ENCODE results near the gene LEFTY1. TPM values are rescaled to one million over a fixed set of nuclear protein-coding genes. Genes with fewer than 3 reads are reported as not detected.

Gene LEFTY1
- total RNA-seq, 1 donor, result not detected

GRCh38 chr1:225882694-225883615, 6.0 kb downstream of the LEFTY1 start:
- no peaks in the 10 kb centered on the region for H3K36me3 ChIP-seq (ENCODE audit: insufficient read depth, low read length)
- no peak for TF ChIP-seq CTCF (IDR thresholded peaks at IDR 0.05; ENCODE audit: extremely low read depth, low read depth, low read length)
- H3K4me3 ChIP-seq (ENCODE audit: insufficient read depth, low read length), result peak overlapping the region; percentile 99
- peak; percentile 97 for DNase-seq (ENCODE audit: insufficient read length, low spot score, missing footprints)
- peak overlapping the region; percentile 98 for H2AFZ ChIP-seq (ENCODE audit: low read length)
- peaks cover 22% of the 10 kb centered on the region for H3K4me1 ChIP-seq (ENCODE audit: insufficient read depth, low read length)
- peak overlapping the region; percentile 95 for H3K4me2 ChIP-seq (ENCODE audit: insufficient read depth, low read length)
- H4K20me1 ChIP-seq (ENCODE audit: insufficient read depth, low read length), result peaks cover 20% of the 10 kb centered on the region
- H3K79me2 ChIP-seq (ENCODE audit: insufficient read depth, low read length), result peaks cover 37% of the 10 kb centered on the region
- no peaks in the 10 kb centered on the region for H3K9me3 ChIP-seq (ENCODE audit: low read depth, low read length)
- peak overlapping the region; percentile 72 for H3K27ac ChIP-seq (ENCODE audit: low read depth, low read length)
- no peaks in the 10 kb centered on the region for H3K27me3 ChIP-seq (ENCODE audit: insufficient read depth, low read length)

GRCh38 chr1:225881959-225882693, 6.8 kb downstream of the LEFTY1 start, which contains the start of gene TMEM63A:
Gene TMEM63A, minus strand, starts transcription at chr1:225882380. Its CDS starts 4,800 bp downstream, at chr1:225877580.
- peak within 1 kb of the TSS; percentile 95 for H3K4me2 ChIP-seq (ENCODE audit: insufficient read depth, low read length)
- peak within 1 kb of the TSS; percentile 72 for H3K27ac ChIP-seq (ENCODE audit: low read depth, low read length)
- no peaks in the 10 kb centered on the region for H3K9me3 ChIP-seq (ENCODE audit: low read depth, low read length)
- peaks cover 43% of the 10 kb centered on the region for H3K79me2 ChIP-seq (ENCODE audit: insufficient read depth, low read length)
- TF ChIP-seq CTCF (IDR thresholded peaks at IDR 0.05; ENCODE audit: extremely low read depth, low read depth, low read length), result peak; percentile 23
- DNase-seq (ENCODE audit: insufficient read length, low spot score, missing footprints), result peak; percentile 100
- peak within 1 kb of the TSS; percentile 98 for H2AFZ ChIP-seq (ENCODE audit: low read length)
- H3K4me3 ChIP-seq (ENCODE audit: insufficient read depth, low read length), result peak within 1 kb of the TSS; percentile 99
- H3K4me1 ChIP-seq (ENCODE audit: insufficient read depth, low read length), result peaks cover 30% of the 10 kb centered on the region
- H3K36me3 ChIP-seq (ENCODE audit: insufficient read depth, low read length), result no peaks in the 10 kb centered on the region
- H4K20me1 ChIP-seq (ENCODE audit: insufficient read depth, low read length), result peaks cover 28% of the 10 kb centered on the region
- no peaks in the 10 kb centered on the region for H3K27me3 ChIP-seq (ENCODE audit: insufficient read depth, low read length)

GRCh38 chr1:225881081-225881958, 7.6 kb downstream of the LEFTY1 start:
- H3K36me3 ChIP-seq (ENCODE audit: insufficient read depth, low read length), result peaks cover 2% of the 10 kb centered on the region
- no peak for TF ChIP-seq CTCF (IDR thresholded peaks at IDR 0.05; ENCODE audit: extremely low read depth, low read depth, low read length)
- peak overlapping the region; percentile 72 for H3K27ac ChIP-seq (ENCODE audit: low read depth, low read length)
- no peaks in the 10 kb centered on the region for H3K9me3 ChIP-seq (ENCODE audit: low read depth, low read length)
- H3K4me1 ChIP-seq (ENCODE audit: insufficient read depth, low read length), result peaks cover 31% of the 10 kb centered on the region
- H3K4me3 ChIP-seq (ENCODE audit: insufficient read depth, low read length), result peak overlapping the region; percentile 99
- DNase-seq (ENCODE audit: insufficient read length, low spot score, missing footprints), result peak; percentile 93
- H2AFZ ChIP-seq (ENCODE audit: low read length), result peak overlapping the region; percentile 98
- H3K4me2 ChIP-seq (ENCODE audit: insufficient read depth, low read length), result peak overlapping the region; percentile 95
- no peaks in the 10 kb centered on the region for H3K27me3 ChIP-seq (ENCODE audit: insufficient read depth, low read length)
- peaks cover 28% of the 10 kb centered on the region for H4K20me1 ChIP-seq (ENCODE audit: insufficient read depth, low read length)
- peaks cover 47% of the 10 kb centered on the region for H3K79me2 ChIP-seq (ENCODE audit: insufficient read depth, low read length)

All from osteoblast (primary cell).